Hindlimb muscle (tissue), 1 donor: ENCODE data around the gene FANCC. TPM values are rescaled to one million over a fixed set of nuclear protein-coding genes. Genes with fewer than 3 reads are reported as not detected.
"Not testable (repeated sequence)": the region's sequence is repeated elsewhere in the genome, so short reads cannot be mapped to it uniquely, and the experiment has no call there.

Source experiments
- DNase-seq: peaks from one replicate; pipeline ENCODE4 v3.0.0-alpha.2; 2013
- polyA plus RNA-seq: library from polyadenylated mRNA; unstranded; fragments of 120-200 nt; gene quantifications from one replicate; pipeline ENCODE4 v1.2.1, GENCODE V29; 2013; ENCODE audit not compliant: insufficient read length

FANCC gene
- polyA plus RNA-seq, 1 donor, result 17.7 TPM

- DNase-seq, result no peak
These were observed 91.8 kb downstream of the FANCC start for GRCh38 chr9:95225726-95226106.

DNA sequence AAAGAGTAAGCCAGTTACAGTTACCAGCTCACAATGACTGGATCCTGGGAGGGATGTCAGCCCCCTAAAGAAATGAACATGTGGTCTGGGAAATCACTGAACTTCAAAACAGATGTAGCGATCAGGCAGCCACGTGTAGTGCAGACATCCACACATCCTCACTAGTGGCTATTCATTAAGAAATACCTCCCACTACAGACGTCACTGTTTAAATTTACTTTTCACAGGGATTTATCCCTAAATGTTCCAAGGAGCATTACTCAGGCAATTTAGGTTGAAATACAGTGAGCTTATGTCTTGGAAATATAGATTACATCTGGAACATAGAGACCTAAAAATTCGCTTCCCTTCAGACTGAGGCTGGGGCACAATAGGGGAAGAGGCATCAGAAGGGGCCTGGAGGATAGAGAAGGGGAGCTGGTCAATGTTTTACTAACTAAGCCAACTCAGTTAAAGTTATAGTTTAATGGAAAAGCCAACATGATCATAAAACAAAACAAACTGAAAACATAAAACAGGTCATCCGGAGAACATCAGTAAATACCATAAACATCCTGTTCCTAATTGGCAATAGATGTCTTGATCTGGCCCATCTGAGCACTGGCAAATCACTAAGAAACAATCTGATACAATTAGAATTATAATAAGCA is 92.3 kb downstream of the FANCC start:
- DNase-seq, result peak; percentile 9

DNA sequence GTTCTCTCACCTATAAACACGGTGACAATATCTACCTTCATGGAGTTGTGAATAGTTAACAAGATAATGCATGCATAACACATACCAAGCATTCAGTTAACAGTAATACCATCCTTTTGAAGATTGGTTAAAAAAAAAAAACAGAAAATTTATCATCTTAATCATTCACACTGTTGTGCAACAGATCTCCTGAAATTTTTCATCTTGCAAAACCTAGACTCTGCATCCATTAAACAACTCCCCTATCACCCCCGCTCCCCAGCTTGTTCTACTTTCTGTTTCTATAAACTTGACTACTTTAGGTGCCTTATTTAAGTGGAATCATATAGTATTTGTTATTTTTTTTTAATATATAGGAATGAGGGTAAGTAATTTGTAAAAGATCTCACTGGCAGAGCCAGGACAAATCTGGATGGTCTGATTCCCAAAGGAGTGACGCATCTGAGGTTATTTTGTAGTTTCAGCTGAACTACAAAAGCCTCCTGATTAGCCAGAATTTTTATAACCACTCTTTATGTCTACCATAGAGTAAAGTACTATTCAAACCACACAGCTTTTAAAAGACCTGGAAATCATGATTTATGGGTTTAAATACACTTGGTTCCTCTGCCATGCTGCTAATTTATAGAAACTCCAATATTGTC is 93.0 kb downstream of the FANCC start:
- DNase-seq, result no peak

DNA sequence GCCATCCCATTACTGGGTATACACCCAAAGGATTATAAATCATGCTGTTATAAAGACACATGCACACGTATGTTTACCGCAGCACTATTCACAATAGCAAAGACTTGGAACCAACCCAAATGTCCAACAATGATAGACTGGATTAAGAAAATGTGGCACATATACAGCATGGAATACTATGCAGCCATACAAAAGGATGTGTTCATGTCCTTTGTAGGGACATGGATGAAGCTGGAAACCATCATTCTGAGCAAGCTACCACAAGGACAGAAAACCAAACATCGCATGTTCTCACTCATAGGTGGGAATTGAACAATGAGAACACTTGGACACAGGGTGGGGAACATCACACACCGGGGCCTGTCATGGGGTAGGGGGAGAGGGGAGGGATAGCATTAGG is 97.2 kb downstream of the FANCC start:
- DNase-seq, result not testable (repeated sequence)

DNA sequence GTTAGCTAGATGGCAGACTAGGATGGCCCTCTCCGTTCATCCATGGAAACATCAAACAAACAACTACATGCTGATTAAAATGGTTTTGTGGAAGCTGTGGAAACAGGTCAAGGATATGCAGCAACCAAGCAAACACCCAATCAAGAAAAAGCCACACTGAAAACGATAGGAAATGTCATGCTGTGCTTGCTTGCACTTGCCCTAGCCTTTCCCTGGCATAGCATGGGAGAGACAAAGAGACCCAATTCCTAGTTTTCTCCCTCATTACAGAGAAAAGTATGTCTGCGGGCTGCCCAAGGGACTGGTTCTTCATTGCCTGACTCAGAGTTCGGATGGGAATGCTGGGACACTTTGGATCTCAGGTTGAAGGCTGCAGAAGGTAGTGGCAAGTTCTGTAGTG is 98.7 kb downstream of the FANCC start:
- no peak for DNase-seq

GRCh38 chr9:95217936-95218335 is 99.6 kb downstream of the FANCC start:
- no peak for DNase-seq

DNA sequence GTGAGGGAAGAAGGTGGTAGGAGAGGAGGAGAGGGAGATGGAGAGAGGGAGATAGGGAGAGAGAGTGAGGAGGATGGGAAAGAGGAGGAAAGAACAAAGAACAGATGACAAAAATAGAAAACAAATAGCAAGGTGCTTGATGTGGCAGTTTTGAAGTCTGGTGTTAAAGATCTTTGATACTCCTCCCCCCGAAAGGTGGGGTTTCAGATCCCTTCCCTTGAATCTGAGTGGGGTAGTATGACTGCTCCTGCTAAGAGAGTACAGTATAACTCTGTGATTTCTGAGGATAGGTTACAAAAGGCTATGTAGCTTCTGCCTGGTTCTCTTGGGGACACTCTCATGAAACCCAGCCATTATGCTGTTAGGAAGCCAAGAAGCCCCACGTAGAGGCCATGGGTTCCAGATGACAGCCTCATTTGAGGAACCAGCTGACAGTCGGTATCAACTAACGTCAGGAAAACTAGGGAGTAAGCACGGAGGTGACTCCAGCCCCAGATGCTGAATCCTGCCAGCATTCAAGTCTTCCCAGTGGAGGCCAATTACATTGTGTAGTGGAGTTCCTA is 102.1 kb downstream of the FANCC start:
- DNase-seq, result no peak

GRCh38 chr9:95213117-95213516 is 104.4 kb downstream of the FANCC start:
- DNase-seq, result no peak

GRCh38 chr9:95211028-95211427 is 106.5 kb downstream of the FANCC start:
- DNase-seq, result no peak

GRCh38 chr9:95207403-95207802 is 110.1 kb downstream of the FANCC start:
- no peak for DNase-seq

DNA sequence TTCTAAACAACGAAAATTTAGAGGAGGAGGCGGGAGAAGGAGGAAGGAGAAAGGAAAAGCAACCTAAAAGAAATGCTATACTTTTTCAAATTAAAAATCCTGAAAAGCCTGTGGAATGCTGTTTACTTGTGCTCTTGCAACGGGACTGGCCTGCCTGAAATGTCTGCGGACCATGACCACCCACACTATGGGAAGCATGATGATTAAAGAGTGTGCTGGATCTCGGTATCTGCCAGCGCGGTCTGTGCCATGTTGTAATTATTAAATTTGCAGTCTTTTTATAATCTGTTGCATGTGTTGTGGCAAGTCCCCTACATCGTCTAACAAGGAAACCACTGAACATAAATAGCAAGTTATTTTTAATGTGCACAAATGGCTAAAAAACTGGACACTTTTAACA is 111.4 kb downstream of the FANCC start:
- DNase-seq, result no peak

DNA sequence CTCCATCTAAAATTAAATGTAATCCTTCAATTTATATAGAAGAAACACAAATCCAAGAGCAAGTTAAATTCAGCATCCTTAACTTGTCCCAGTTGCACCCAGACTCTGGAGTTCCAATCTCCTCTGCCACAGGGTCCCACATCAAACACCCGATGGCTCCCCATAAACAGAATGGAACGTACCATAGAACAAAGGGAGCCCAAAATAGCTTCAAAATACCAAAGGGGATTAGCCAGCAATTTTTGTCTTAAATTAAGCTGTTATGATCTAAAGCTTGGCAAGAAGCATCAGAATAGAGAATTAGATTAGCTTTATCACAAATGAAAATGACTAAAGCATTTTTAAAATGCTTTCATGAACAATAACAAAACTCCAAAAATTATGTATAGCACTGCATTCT is 112.8 kb downstream of the FANCC start:
- DNase-seq, result no peak

- no peak for DNase-seq
These were observed 113.2 kb downstream of the FANCC start for GRCh38 chr9:95204310-95204709.

DNA sequence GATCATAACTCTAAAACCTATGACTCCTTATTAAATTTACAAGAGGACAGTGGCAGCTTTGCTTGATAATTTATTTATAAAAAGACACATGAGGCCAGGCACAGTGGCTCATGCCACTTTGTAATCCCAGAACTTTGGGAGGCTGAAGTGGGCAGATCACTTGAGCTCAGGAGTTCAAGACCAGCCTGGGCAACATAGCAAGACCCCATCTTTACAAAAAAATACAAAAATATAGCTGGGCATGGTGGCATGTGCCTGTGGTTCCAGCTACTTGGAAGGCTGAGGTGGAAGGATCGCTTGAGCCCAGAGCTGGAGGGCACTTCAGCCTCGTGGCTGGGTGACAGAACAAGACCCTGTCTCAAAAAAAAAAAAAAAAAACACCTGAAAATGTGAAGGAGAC is 114.5 kb downstream of the FANCC start:
- not testable (repeated sequence) for DNase-seq

DNA sequence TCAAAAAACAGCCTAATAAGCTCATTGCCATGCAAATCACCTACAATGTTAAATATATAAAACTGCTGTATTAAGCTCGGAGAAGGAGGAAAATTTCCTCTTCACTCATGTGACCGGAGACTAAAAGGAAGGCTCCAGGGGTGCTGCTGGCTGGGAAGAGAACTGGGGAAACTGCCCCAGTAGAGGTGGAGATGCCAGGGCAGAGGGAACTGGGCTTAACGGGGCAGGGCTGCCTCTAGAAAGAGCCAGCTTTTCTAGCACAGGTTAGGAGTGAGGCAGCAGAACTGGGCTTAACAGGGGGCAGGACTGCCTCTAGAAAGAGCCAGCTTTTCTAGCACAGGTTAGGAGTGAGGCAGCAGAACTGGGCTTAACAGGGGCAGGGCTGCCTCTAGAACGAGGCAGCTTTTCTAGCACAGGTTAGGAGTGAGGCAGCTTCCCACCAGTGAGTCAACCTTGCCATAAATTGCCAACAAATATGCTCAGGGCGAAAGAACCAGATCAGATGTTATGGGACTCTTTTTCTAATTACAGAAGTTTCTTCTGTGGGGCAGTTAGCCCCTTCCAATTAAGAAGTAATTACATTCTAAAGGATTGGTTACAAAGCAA is 115.3 kb downstream of the FANCC start:
- DNase-seq, result no peak

DNA sequence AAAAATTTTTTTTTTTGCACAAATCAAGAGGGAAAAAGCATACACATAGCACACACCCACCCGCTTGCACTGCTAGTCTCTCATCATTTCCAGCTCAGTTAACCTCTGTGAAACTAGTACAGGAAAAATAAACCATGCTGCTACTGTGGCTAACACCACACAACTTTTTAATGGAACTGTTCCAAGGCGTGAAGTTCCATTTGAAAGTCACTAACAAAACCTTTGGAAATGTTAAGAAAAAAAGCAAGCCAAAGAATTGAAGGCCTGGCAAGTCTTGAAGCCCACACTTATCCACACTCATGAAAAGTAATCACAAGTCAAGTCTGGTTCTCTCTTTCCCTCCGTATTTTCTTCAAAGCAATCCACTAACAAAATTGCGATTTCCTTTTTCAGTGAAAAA is 116.3 kb downstream of the FANCC start:
- DNase-seq, result no peak

DNA sequence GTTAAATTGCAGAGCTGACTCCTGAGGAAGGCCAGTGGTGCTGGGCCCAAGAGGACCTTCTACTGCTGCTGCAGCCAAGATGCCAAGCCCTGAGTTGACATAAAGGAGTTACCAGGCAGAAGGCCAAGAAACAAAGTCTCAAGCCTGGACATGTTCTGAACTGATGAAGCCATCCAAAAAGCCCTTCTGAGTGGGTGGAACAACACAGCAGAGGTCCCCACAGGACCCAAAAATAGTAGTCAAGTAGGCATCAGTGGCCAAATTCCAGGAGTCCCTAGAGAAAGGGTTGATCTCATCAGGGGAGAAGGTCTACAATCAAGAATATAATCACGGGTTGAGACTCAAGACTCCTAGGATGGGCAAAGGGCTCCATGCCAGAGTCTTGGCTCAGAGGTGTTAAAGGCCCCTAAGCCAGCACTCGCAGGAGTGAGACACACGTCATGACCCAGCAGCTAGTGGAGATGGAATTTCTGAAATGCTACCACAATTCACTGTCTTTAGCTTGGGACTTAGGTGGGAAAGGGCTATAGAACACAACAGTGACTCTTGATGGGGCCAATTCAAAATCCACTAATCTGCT is 119.7 kb downstream of the FANCC start:
- no peak for DNase-seq

DNA sequence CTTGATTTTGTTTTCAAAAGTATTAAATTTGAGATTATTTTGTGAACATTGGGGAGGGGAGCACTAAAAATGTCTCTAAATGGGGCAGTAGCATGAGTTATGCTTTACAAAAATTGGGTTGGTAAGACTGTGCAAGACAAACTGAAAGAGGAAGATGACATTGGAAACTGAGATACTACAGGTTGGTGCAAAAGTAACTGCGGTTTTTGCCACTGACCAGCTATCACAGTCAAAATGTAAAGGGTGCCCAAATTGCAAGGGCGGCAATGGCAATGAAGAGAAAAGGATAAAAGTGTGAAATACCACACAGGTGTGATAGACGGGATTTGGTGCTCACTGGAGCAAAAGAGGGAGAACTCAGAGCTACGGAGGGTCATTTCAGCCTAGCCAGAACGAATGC is 124.0 kb downstream of the FANCC start:
- DNase-seq, result no peak

- DNase-seq, result no peak
These were observed 124.4 kb downstream of the FANCC start for GRCh38 chr9:95193067-95193466.

DNA sequence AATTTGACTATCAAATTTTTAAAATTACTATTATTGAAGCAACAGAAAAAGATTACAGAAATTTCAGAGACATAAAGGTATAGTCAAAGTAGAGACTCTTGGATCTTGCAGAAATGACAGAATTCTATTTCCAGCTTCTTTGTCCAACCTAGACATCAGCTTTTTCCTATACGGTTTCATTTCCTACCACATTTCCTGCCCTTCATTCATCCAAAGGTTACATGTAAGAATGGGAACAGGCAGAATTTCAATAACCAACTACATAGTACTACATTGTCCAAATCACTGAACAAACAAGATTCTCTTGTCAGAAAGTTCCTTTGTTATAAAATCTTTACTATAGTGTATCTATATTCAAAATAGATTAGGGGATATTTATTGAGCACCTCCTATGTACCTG is 124.9 kb downstream of the FANCC start:
- no peak for DNase-seq

- no peak for DNase-seq
These were observed 127.1 kb downstream of the FANCC start for GRCh38 chr9:95190413-95190812.

- DNase-seq, result peak; percentile 66
These were observed 128.0 kb downstream of the FANCC start for GRCh38 chr9:95189251-95190098.

GRCh38 chr9:95188459-95188858 is 129.1 kb downstream of the FANCC start:
- DNase-seq, result no peak
